GM12878 (cell line): ENCODE results near the gene FMO3. TPM values are rescaled to one million over a fixed set of nuclear protein-coding genes. Genes with fewer than 3 reads are reported as not detected.

Experiments
- ATAC-seq: fragments of 200-7000 bp; cut with Tn5 transposase; 3 replicates; pipeline ENCODE4 v1.9.1; 2020; ENCODE audit warnings: mild to moderate bottlenecking, moderate library complexity
- BruUV-seq: library from RNA; stranded (reverse); fragments of 400-500 nt; replicated peaks from 2 replicates; lab custom pipeline; 2021; lab: Mats Ljungman, UMichigan
- CTCF ChIA-PET: fragments of 300-600 bp; sonication (Branson Sonifier 250); formaldehyde crosslinking; extraction: SDS; loops from one replicate; lab custom pipeline; 2021; ENCODE audit warnings: inconsistent platforms; lab: Yijun Ruan, JAX
- POLR2A ChIA-PET: fragments of 350-600 bp; formaldehyde crosslinking; extraction: SDS; loops from one replicate; lab custom pipeline; 2021; ENCODE audit warnings: inconsistent platforms; lab: Charles Lee
- RAD21 ChIA-PET: fragments of 300-600 bp; sonication (Branson Sonifier 250); formaldehyde crosslinking; loops from one replicate; lab custom pipeline; 2023; ENCODE audit warnings: antibody characterized with exemption; ENCODE audit not compliant: unreplicated experiment; lab: Charles Lee
- SMC1A ChIA-PET: fragments of 300-600 bp; sonication (Branson Sonifier 250); formaldehyde crosslinking; loops from one replicate; lab custom pipeline; 2023; ENCODE audit not compliant: unreplicated experiment, uncharacterized antibody; lab: Charles Lee
- DNase-seq: peaks from one replicate; pipeline ENCODE4 v3.0.0-alpha.2; 2011; ENCODE audit warnings: low read depth, low spot score
- FAIRE-seq: peaks from 3 replicates; lab custom pipeline; 2011; peaks lifted over from hg19 to GRCh38; lab: Jason Lieb, UNC
- H2AFZ ChIP-seq: 2 replicates; pipeline ENCODE4 v1.6.0; 2011; ENCODE audit warnings: low read depth, low read length, control low read depth; ENCODE audit not compliant: control insufficient read depth
- H3K27ac ChIP-seq: 2 replicates; pipeline ENCODE4 v1.5.1; 2011; ENCODE audit warnings: control low read depth; ENCODE audit not compliant: control insufficient read depth, insufficient read depth
- H3K27me3 ChIP-seq, 2 experiments: replicated peaks in 1 of 2; 2 replicates each; pipeline versions ENCODE4 v1.6.0 to v1.6.1; 2011; ENCODE audit warnings: low read length in 1 of 2; ENCODE audit not compliant: control insufficient read depth in 2 of 2, insufficient read depth in 2 of 2
- H3K36me3 ChIP-seq, 2 experiments: 2 replicates each; pipeline ENCODE4 v1.5.1; 2011; ENCODE audit warnings: low read length in 1 of 2; ENCODE audit not compliant: control insufficient read depth in 2 of 2, insufficient read depth in 2 of 2
- H3K4me1 ChIP-seq: 2 replicates; pipeline ENCODE4 v1.6.1; 2011; ENCODE audit warnings: mild to moderate bottlenecking, low read length, moderate library complexity, mixed read lengths; ENCODE audit not compliant: control insufficient read depth, insufficient read depth
- H3K4me2 ChIP-seq: 2 replicates; pipeline ENCODE4 v1.6.0; 2011; ENCODE audit warnings: control low read depth; ENCODE audit not compliant: control insufficient read depth, insufficient read depth
- H3K4me3 ChIP-seq: fragments of 200-600 bp; sonication (generic); 2 replicates; pipeline ENCODE4 v1.5.1; 2016
- H3K79me2 ChIP-seq: 2 replicates; pipeline ENCODE4 v1.6.0; 2011; ENCODE audit warnings: low read length; ENCODE audit not compliant: control insufficient read depth, insufficient read depth
- H3K9ac ChIP-seq: 2 replicates; pipeline ENCODE4 v1.8.0; 2011; ENCODE audit warnings: low read length, control low read depth, mixed read lengths; ENCODE audit not compliant: control insufficient read depth, insufficient read depth
- H3K9me3 ChIP-seq: replicated peaks from 3 replicates; pipeline ENCODE4 v1.5.1; 2011; ENCODE audit warnings: mild to moderate bottlenecking, low read length; ENCODE audit not compliant: control insufficient read depth, insufficient read depth
- H4K20me1 ChIP-seq: 2 replicates; pipeline ENCODE4 v1.6.0; 2011; ENCODE audit not compliant: control insufficient read depth, insufficient read depth
- BCL11A ChIP-seq: IDR thresholded peaks from 2 replicates; pipeline ENCODE4 v1.6.1; 2011; ENCODE audit warnings: low read depth, low read length
- CEBPZ ChIP-seq: fragments of 150-350 bp; IDR thresholded peaks from 2 replicates; pipeline ENCODE4 v1.6.1; 2016; ENCODE audit warnings: low read depth, low read length
- E2F8 ChIP-seq: fragments of 450-650 bp; IDR thresholded peaks from 2 replicates; pipeline ENCODE4 v1.6.1; 2018; ENCODE audit warnings: mild to moderate bottlenecking, low read depth, moderate library complexity; ENCODE audit not compliant: partially characterized antibody
- EGR1 ChIP-seq, 2 experiments: IDR thresholded peaks; 1 replicate in 1 of 2; 2 replicates in 1 of 2; pipeline ENCODE4 v1.6.1; 2011 to 2012; ENCODE audit warnings: low read depth in 2 of 2, low read length in 2 of 2, borderline replicate concordance in 1 of 2, mild to moderate bottlenecking in 1 of 2, moderate library complexity in 1 of 2
- ETV6 ChIP-seq, 2 experiments: fragments of 450-650 bp in 1 of 2; IDR thresholded peaks in 1 of 2; conservative IDR thresholded peaks in 1 of 2; 2 replicates each; pipeline ENCODE4 v1.6.1; 2014; ENCODE audit warnings: antibody characterized with exemption in 1 of 2, borderline replicate concordance in 1 of 2, low read depth in 1 of 2, mild to moderate bottlenecking in 1 of 2, moderate library complexity in 1 of 2
- IRF4 ChIP-seq: IDR thresholded peaks from 2 replicates; pipeline ENCODE4 v1.6.1; 2011; ENCODE audit warnings: low read depth, low read length
- MEF2A ChIP-seq: IDR thresholded peaks from 2 replicates; pipeline ENCODE4 v1.6.1; 2011; ENCODE audit warnings: low read depth, mild to moderate bottlenecking, low read length, moderate library complexity; ENCODE audit not compliant: insufficient read depth
- NFXL1 ChIP-seq: fragments of 450-650 bp; IDR thresholded peaks from 2 replicates; pipeline ENCODE4 v1.6.1; 2017; ENCODE audit warnings: antibody characterized with exemption, mild to moderate bottlenecking, borderline replicate concordance
- NFYA ChIP-seq: IDR thresholded peaks from 2 replicates; pipeline ENCODE4 v1.6.1; 2011; ENCODE audit warnings: low read depth, mild to moderate bottlenecking, low read length, improper control_type of control experiment, borderline replicate concordance
- SMAD5 ChIP-seq: IDR thresholded peaks from 2 replicates; pipeline ENCODE4 v1.6.1; 2016; ENCODE audit warnings: antibody characterized with exemption, low read depth
- TARDBP ChIP-seq: IDR thresholded peaks from 2 replicates; pipeline ENCODE4 v1.6.1; 2016; ENCODE audit warnings: borderline replicate concordance
- ZNF24 ChIP-seq: fragments of 450-650 bp; IDR thresholded peaks from 2 replicates; pipeline ENCODE4 v1.6.1; 2017; ENCODE audit warnings: antibody characterized with exemption, mild to moderate bottlenecking
- ZZZ3 ChIP-seq: IDR thresholded peaks from 2 replicates; pipeline ENCODE4 v1.6.1; 2011; ENCODE audit warnings: low read depth; ENCODE audit not compliant: control insufficient read depth, insufficient read length
- WGBS: methylation state at CpG from one replicate; pipeline ENCODE4 v1.1.6; 2016; ENCODE audit warnings: low lambda C conversion rate; ENCODE audit not compliant: insufficient replicate concordance, insufficient coverage; ENCODE audit errors: missing lambda C conversion rate; 5-methylcytosine and 5-hydroxymethylcytosine counted together
- in situ Hi-C: fragments of 300-500 bp; cut with MboI; formaldehyde crosslinking; loops from 9 replicates; pipeline ENCODE4 v1.14.3; 2018; ENCODE audit warnings: mixed read lengths
- intact Hi-C: fragments of 100-400 bp; cut with micrococcal nuclease; formaldehyde crosslinking; loops from one replicate; pipeline ENCODE4 v1.14.2; 2022; ENCODE audit not compliant: unreplicated experiment
- polyA plus RNA-seq, 11 experiments: library from polyadenylated mRNA; depleted of rRNA in 4 of 11; unstranded in 6 of 11; stranded (reverse) in 5 of 11; fragments of >200 nt; fragmentation: Nextera tagmentation in 4 of 11; fragmentation: Illumina TruSeq in 1 of 11; extraction: Ambion mirVana in 4 of 11; extraction: Trizol in 1 of 11; gene quantifications; 1 replicate in 1 of 11; 2 replicates in 10 of 11; pipeline versions ENCODE4 v1.2.1 to v1.2.3, GENCODE V29; 2011 to 2016; ENCODE audit warnings: inconsistent platforms in 2 of 11, missing spikeins in 2 of 11, low read depth in 1 of 11
- total RNA-seq, 4 experiments: library from RNA; depleted of rRNA in 3 of 4; stranded (reverse); fragments of >200 nt in 3 of 4; fragmentation: Illumina TruSeq in 1 of 4; extraction: Trizol in 1 of 4; gene quantifications; 2 replicates each; pipeline versions ENCODE4 v1.2.1 to v1.2.3, GENCODE V29; 2013 to 2021
- TF ChIP-seq, protein P1 (sequence below): fragments of 450-650 bp; IDR thresholded peaks from 2 replicates; pipeline ENCODE4 v1.6.1; 2017; ENCODE audit warnings: mild to moderate bottlenecking, low read depth, inconsistent platforms; ENCODE audit not compliant: poor library complexity, severe bottlenecking
- TF ChIP-seq, protein P2 (sequence below): IDR thresholded peaks from 2 replicates; pipeline ENCODE4 v1.6.1; 2011; ENCODE audit warnings: borderline replicate concordance, low read depth, mild to moderate bottlenecking, moderate library complexity, mixed read lengths, low read length; ENCODE audit not compliant: insufficient read depth; ENCODE audit errors: extremely low read length

Gene FMO3
- total and polyA plus RNA-seq, 10 of the 15 experiments (the other 5 are each of a cell fraction or from before 2014, with no cell fraction given) = 0.08 to 0.10 TPM; not detected in 8

GRCh38 chr1:171084870-171085269 lies 5.8 kb upstream of the FMO3 start:
- SMC1A ChIA-PET = interaction anchor here (0.9 to 1.2 kb wide), 2 partner anchors 45 to 57 kb away, joined by 3 to 4 read pairs; no protein-coding TSS in a partner anchor
- no peak overlapping the region for H2AFZ ChIP-seq
- H3K4me1 ChIP-seq = no peaks in the 10 kb centered on the region
- CTCF ChIA-PET = no interaction called here
- H3K79me2 ChIP-seq = no peaks in the 10 kb centered on the region
- no peaks in the 10 kb centered on the region for H4K20me1 ChIP-seq
- H3K4me2 ChIP-seq = no peak overlapping the region
- BruUV-seq = no TSS peak
- H3K27me3 ChIP-seq = no peaks in the 10 kb centered on the region
- ATAC-seq = no peak
- H3K9me3 ChIP-seq = no peaks in the 10 kb centered on the region
- 28% methylated on average over 2 of the region's 2 CpGs for WGBS
- in situ Hi-C loops (no loop called here), intact Hi-C loops (loop anchor here (5.0 to 10.0 kb wide), 2 partner anchors 102 to 230 kb away; partner anchors contain the start of genes FMO2 and FMO4)
- RAD21 ChIA-PET = no interaction called here
- DNase-seq = no peak
- H3K36me3 ChIP-seq = no peaks in the 10 kb centered on the region
- H3K27ac ChIP-seq = no peak overlapping the region
- H3K9ac ChIP-seq = no peak overlapping the region
- no peak overlapping the region for H3K4me3 ChIP-seq
- FAIRE-seq = no peak
- POLR2A ChIA-PET = no interaction called here
- TF ChIP-seq MEF2A (no peak), ETV6 (conservative IDR thresholded peaks at IDR 0.05 in 1 of 2, IDR thresholded peaks at IDR 0.05 in 1 of 2; ENCODE audit: borderline replicate concordance in 1 of 2, low read depth in 1 of 2) (no peak), TARDBP (no peak), E2F8 (no peak), NFYA (no peak), ZNF24 (no peak), ZZZ3 (no peak), IRF4 (no peak), EGR1 (IDR thresholded peaks at IDR 0.05; ENCODE audit: borderline replicate concordance in 1 of 2, low read depth in 2 of 2, low read length in 2 of 2) (no peak), NFXL1 (no peak), SMAD5 (no peak), BCL11A (no peak), CEBPZ (no peak)
- TF ChIP-seq, protein P1, sequence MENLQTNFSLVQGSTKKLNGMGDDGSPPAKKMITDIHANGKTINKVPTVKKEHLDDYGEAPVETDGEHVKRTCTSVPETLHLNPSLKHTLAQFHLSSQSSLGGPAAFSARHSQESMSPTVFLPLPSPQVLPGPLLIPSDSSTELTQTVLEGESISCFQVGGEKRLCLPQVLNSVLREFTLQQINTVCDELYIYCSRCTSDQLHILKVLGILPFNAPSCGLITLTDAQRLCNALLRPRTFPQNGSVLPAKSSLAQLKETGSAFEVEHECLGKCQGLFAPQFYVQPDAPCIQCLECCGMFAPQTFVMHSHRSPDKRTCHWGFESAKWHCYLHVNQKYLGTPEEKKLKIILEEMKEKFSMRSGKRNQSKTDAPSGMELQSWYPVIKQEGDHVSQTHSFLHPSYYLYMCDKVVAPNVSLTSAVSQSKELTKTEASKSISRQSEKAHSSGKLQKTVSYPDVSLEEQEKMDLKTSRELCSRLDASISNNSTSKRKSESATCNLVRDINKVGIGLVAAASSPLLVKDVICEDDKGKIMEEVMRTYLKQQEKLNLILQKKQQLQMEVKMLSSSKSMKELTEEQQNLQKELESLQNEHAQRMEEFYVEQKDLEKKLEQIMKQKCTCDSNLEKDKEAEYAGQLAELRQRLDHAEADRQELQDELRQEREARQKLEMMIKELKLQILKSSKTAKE = no peak
- TF ChIP-seq, protein P2, sequence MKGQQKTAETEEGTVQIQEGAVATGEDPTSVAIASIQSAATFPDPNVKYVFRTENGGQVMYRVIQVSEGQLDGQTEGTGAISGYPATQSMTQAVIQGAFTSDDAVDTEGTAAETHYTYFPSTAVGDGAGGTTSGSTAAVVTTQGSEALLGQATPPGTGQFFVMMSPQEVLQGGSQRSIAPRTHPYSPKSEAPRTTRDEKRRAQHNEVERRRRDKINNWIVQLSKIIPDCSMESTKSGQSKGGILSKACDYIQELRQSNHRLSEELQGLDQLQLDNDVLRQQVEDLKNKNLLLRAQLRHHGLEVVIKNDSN = no peak
